SU-DHL-6 (cell line): ENCODE measurements around the gene DEFB126.

Experiments used
- CTCF ChIP-seq: fragments of 200-600 bp; sonication (generic); IDR thresholded peaks from one replicate; pipeline ENCODE4 v1.5.1; 2017; ENCODE audit warnings: antibody characterized with exemption, mild to moderate bottlenecking, low read length, moderate library complexity; ENCODE audit not compliant: insufficient read depth, poor library complexity, severe bottlenecking
- EZH2phosphoT487 ChIP-seq: fragments of 200-600 bp; sonication (generic), shearing (Covaris generic); conservative IDR thresholded peaks from 2 replicates; pipeline ENCODE4 v1.6.1; 2018; ENCODE audit warnings: mild to moderate bottlenecking, antibody characterized with exemption, low read length, moderate library complexity, mixed read lengths

DNA sequence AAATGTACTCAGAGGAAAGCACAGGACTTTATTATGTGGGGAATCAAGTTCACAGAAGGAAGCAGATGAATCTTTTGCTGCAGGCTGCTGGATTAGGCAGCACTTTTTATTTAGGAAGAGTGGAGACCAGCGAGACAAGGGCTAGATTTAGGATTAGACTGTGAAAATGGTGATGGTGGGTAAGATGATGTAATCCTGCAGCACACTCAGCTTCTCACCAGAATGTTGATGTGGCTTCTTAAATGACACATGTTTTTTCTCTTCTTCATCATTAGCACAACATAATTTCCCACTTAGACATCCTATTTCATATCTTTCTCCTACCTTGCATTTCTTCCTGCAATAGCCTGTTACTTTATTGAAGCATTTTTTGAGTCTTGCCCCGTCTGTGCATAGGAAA, 45.3 kb downstream of the DEFB126 start:
- TF ChIP-seq CTCF (no peak), EZH2phosphoT487 (no peak)
